ENCODE results near the gene KCNN3.

Gene KCNN3

DNA sequence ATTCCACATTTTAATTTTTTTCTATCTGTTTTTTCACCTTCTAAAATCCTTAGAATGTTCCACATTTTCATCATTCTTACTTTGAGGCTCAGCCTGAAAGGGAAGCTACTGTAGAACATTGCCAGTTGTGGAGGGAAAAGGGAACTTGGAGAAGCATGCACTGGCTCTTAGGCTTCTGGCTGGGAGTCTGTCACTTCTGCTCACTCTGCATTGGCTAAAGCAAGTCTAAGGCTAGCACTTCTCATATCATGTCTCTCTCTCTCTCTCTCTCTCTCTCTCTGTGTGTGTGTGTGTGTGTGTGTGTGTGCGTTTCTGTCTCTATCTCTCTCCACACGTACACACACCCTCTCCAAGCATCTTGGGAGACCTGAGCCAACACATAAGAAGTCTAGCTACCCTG is 212.5 kb downstream of the KCNN3 start:
- TF ChIP-seq, protein P1, sequence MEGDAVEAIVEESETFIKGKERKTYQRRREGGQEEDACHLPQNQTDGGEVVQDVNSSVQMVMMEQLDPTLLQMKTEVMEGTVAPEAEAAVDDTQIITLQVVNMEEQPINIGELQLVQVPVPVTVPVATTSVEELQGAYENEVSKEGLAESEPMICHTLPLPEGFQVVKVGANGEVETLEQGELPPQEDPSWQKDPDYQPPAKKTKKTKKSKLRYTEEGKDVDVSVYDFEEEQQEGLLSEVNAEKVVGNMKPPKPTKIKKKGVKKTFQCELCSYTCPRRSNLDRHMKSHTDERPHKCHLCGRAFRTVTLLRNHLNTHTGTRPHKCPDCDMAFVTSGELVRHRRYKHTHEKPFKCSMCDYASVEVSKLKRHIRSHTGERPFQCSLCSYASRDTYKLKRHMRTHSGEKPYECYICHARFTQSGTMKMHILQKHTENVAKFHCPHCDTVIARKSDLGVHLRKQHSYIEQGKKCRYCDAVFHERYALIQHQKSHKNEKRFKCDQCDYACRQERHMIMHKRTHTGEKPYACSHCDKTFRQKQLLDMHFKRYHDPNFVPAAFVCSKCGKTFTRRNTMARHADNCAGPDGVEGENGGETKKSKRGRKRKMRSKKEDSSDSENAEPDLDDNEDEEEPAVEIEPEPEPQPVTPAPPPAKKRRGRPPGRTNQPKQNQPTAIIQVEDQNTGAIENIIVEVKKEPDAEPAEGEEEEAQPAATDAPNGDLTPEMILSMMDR (conservative IDR thresholded peaks at IDR 0.05): no peak
- no peak for TF ChIP-seq ZFX (IDR thresholded peaks at IDR 0.05)
- H3K27ac ChIP-seq: no peak overlapping the region

- no peak overlapping the region for H3K27ac ChIP-seq
- TF ChIP-seq, protein P1 (conservative IDR thresholded peaks at IDR 0.05): no peak
- TF ChIP-seq ZFX (IDR thresholded peaks at IDR 0.05): no peak
Observed at GRCh38 chr1:154652893-154653292, 217.2 kb downstream of the KCNN3 start.
